Measurements from ENCODE around the gene FCHSD1.

- TF ChIP-seq CTCF (IDR thresholded peaks at IDR 0.05; ENCODE audit: low read depth, low read length, poor library complexity, severe bottlenecking), result peak; percentile 98
- no peak for TF ChIP-seq EZH2phosphoT487 (IDR thresholded peaks at IDR 0.05; ENCODE audit: borderline replicate concordance, low read length)
Observed at GRCh38 chr5:141618804-141619554, 32.2 kb downstream of the FCHSD1 start, which contains the start of gene DIAPH1.

All from DOHH2 (cell line).